IMR-90 (cell line): ENCODE results near the gene EIF4A2. TPM values are rescaled to one million over a fixed set of nuclear protein-coding genes. Genes with fewer than 3 reads are reported as not detected.

Experiments
- ATAC-seq: fragments of 200-7000 bp; cut with Tn5 transposase; 2 replicates; pipeline ENCODE4 v1.9.1; 2020; ENCODE audit warnings: low read depth, mild to moderate bottlenecking, moderate library complexity
- BruUV-seq: library from RNA; stranded (reverse); fragments of 400-500 nt; replicated peaks from 2 replicates; lab custom pipeline; 2021; lab: Mats Ljungman, UMichigan
- CTCF ChIA-PET: fragments of 300-600 bp; formaldehyde crosslinking; extraction: SDS; loops from one replicate; lab custom pipeline; 2021; ENCODE audit warnings: antibody characterized with exemption; lab: Yijun Ruan, JAX
- POLR2A ChIA-PET: fragments of 300-600 bp; sonication (Branson Sonifier 250); formaldehyde crosslinking; loops from one replicate; lab custom pipeline; 2022; ENCODE audit warnings: antibody characterized with exemption; ENCODE audit not compliant: unreplicated experiment; lab: Charles Lee
- DNase-seq: peaks from one replicate; pipeline ENCODE4 v3.0.0; 2013
- H2AFZ ChIP-seq: replicated peaks from 2 replicates; pipeline ENCODE3; 2013; ENCODE audit warnings: low read length, mild to moderate bottlenecking; ENCODE audit not compliant: poor library complexity
- H2AK5ac ChIP-seq: 2 replicates; pipeline ENCODE4 v1.6.1; 2013; ENCODE audit warnings: low read depth, low read length, inconsistent platforms
- H2AK9ac ChIP-seq: replicated peaks from 2 replicates; pipeline ENCODE3; 2013; ENCODE audit warnings: mild to moderate bottlenecking, low read depth, low read length, moderate library complexity; ENCODE audit not compliant: poor library complexity
- H2BK120ac ChIP-seq: 2 replicates; pipeline ENCODE4 v1.6.1; 2013; ENCODE audit warnings: low read depth, low read length, inconsistent platforms
- H2BK15ac ChIP-seq: 3 replicates; pipeline ENCODE4 v1.6.1; 2013; ENCODE audit warnings: low read depth, low read length, inconsistent platforms
- H2BK20ac ChIP-seq: 2 replicates; pipeline ENCODE4 v1.6.1; 2013; ENCODE audit warnings: low read depth, mild to moderate bottlenecking, inconsistent platforms, low read length, moderate library complexity
- H2BK5ac ChIP-seq: 2 replicates; pipeline ENCODE4 v1.6.1; 2013; ENCODE audit warnings: mild to moderate bottlenecking, low read depth, low read length, inconsistent platforms; ENCODE audit not compliant: poor library complexity, severe bottlenecking
- H3K14ac ChIP-seq: replicated peaks from 2 replicates; pipeline ENCODE4 v1.6.1; 2013; ENCODE audit warnings: low read depth, low read length, inconsistent platforms
- H3K18ac ChIP-seq: 2 replicates; pipeline ENCODE4 v1.6.1; 2013; ENCODE audit warnings: low read depth, low read length, control low read depth
- H3K23ac ChIP-seq: 2 replicates; pipeline ENCODE4 v1.6.1; 2013; ENCODE audit warnings: low read depth, low read length, inconsistent platforms
- H3K27ac ChIP-seq: 2 replicates; pipeline ENCODE4 v1.5.1; 2013; ENCODE audit warnings: mild to moderate bottlenecking, control low read depth, low read length; ENCODE audit not compliant: insufficient read depth
- H3K27me3 ChIP-seq: 2 replicates; pipeline ENCODE4 v1.6.1; 2013; ENCODE audit warnings: low read length; ENCODE audit not compliant: control insufficient read depth, insufficient read depth
- H3K36me3 ChIP-seq: 2 replicates; pipeline ENCODE4 v1.6.1; 2013; ENCODE audit warnings: low read length, mixed read lengths; ENCODE audit not compliant: control insufficient read depth, insufficient read depth
- H3K4ac ChIP-seq: 2 replicates; pipeline ENCODE4 v1.6.1; 2013; ENCODE audit warnings: low read depth, low read length, inconsistent platforms
- H3K4me1 ChIP-seq: 2 replicates; pipeline ENCODE4 v1.6.1; 2013; ENCODE audit warnings: low read length, mixed read lengths; ENCODE audit not compliant: control insufficient read depth, insufficient read depth
- H3K4me2 ChIP-seq: 2 replicates; pipeline ENCODE4 v1.6.1; 2013; ENCODE audit warnings: low read depth, mild to moderate bottlenecking, control low read depth, low read length, moderate library complexity
- H3K4me3 ChIP-seq: 2 replicates; pipeline ENCODE4 v1.5.1; 2013; ENCODE audit warnings: low read depth, mild to moderate bottlenecking, control low read depth, low read length, moderate library complexity; ENCODE audit not compliant: insufficient read depth
- H3K56ac ChIP-seq: 2 replicates; pipeline ENCODE4 v1.6.1; 2013; ENCODE audit warnings: low read length, inconsistent platforms; ENCODE audit not compliant: insufficient read depth; ENCODE audit errors: extremely low read depth
- H3K79me1 ChIP-seq, 2 experiments: 2 replicates each; pipeline ENCODE4 v1.6.1; 2013; ENCODE audit warnings: low read length in 2 of 2, inconsistent platforms in 1 of 2, low read depth in 1 of 2
- H3K9ac ChIP-seq: 2 replicates; pipeline ENCODE4 v1.6.1; 2013; ENCODE audit warnings: low read depth, low read length, control low read depth
- H3K9me1 ChIP-seq: 2 replicates; pipeline ENCODE4 v1.6.1; 2013; ENCODE audit warnings: low read length, inconsistent platforms; ENCODE audit not compliant: insufficient read depth
- H3K9me3 ChIP-seq: 2 replicates; pipeline ENCODE4 v1.6.1; 2013; ENCODE audit warnings: low read length; ENCODE audit not compliant: control insufficient read depth, insufficient read depth
- H4K20me1 ChIP-seq: 2 replicates; pipeline ENCODE4 v1.6.1; 2013; ENCODE audit warnings: low read length, inconsistent platforms; ENCODE audit not compliant: insufficient read depth
- H4K5ac ChIP-seq: 2 replicates; pipeline ENCODE4 v1.6.1; 2013; ENCODE audit warnings: mild to moderate bottlenecking, low read depth, low read length, control low read depth
- H4K8ac ChIP-seq, 2 experiments: 2 replicates each; pipeline ENCODE4 v1.6.1; 2013; ENCODE audit warnings: low read depth in 2 of 2, low read length in 2 of 2, control low read depth in 1 of 2, inconsistent platforms in 1 of 2
- H4K91ac ChIP-seq: 2 replicates; pipeline ENCODE4 v1.6.1; 2013; ENCODE audit warnings: low read depth, low read length, inconsistent platforms; ENCODE audit not compliant: insufficient read depth
- BHLHE40 ChIP-seq: fragments of 150-350 bp; IDR thresholded peaks from 2 replicates; pipeline ENCODE4 v1.6.1; 2016; ENCODE audit warnings: mild to moderate bottlenecking, low read depth, low read length
- CEBPB ChIP-seq: IDR thresholded peaks from 2 replicates; pipeline ENCODE4 v1.6.1; 2012; ENCODE audit warnings: low read depth, low read length, improper control_type of control experiment
- CHD1 ChIP-seq: IDR thresholded peaks from 2 replicates; pipeline ENCODE4 v1.6.1; 2012; ENCODE audit warnings: low read depth, low read length, improper control_type of control experiment
- CTCF ChIP-seq: conservative IDR thresholded peaks from 2 replicates; pipeline ENCODE4 v1.5.1; 2012; ENCODE audit warnings: mild to moderate bottlenecking, low read depth, low read length, improper control_type of control experiment
- ELK1 ChIP-seq: fragments of 150-350 bp; IDR thresholded peaks from 2 replicates; pipeline ENCODE4 v1.6.1; 2016; ENCODE audit warnings: low read depth, mild to moderate bottlenecking, low read length, moderate library complexity, borderline replicate concordance
- FOS ChIP-seq: fragments of 150-350 bp; IDR thresholded peaks from 2 replicates; pipeline ENCODE4 v1.6.1; 2016; ENCODE audit warnings: low read depth, low read length
- MAFK ChIP-seq: IDR thresholded peaks from 2 replicates; pipeline ENCODE4 v1.6.1; 2012; ENCODE audit warnings: low read depth, low read length, improper control_type of control experiment
- MAZ ChIP-seq: IDR thresholded peaks from 2 replicates; pipeline ENCODE4 v1.6.1; 2012; ENCODE audit warnings: low read depth, mild to moderate bottlenecking, low read length, improper control_type of control experiment, moderate library complexity, borderline replicate concordance
- MXI1 ChIP-seq: IDR thresholded peaks from 2 replicates; pipeline ENCODE4 v1.6.1; 2012; ENCODE audit warnings: low read depth, mild to moderate bottlenecking, low read length, moderate library complexity, borderline replicate concordance
- NFE2L2 ChIP-seq: fragments of 150-350 bp; IDR thresholded peaks from 2 replicates; pipeline ENCODE4 v1.6.1; 2016; ENCODE audit warnings: low read depth, mild to moderate bottlenecking, low read length
- POLR2A ChIP-seq: IDR thresholded peaks from 2 replicates; pipeline ENCODE4 v1.6.1; 2012; ENCODE audit warnings: mild to moderate bottlenecking, low read depth, low read length
- RAD21 ChIP-seq: IDR thresholded peaks from 2 replicates; pipeline ENCODE4 v1.6.1; 2012; ENCODE audit warnings: low read length, improper control_type of control experiment
- RCOR1 ChIP-seq: IDR thresholded peaks from 2 replicates; pipeline ENCODE4 v1.6.1; 2012; ENCODE audit warnings: mild to moderate bottlenecking, low read length, improper control_type of control experiment; ENCODE audit not compliant: insufficient replicate concordance
- RFX5 ChIP-seq: IDR thresholded peaks from 2 replicates; pipeline ENCODE4 v1.8.0; 2012; ENCODE audit warnings: low read depth, mild to moderate bottlenecking, low read length, moderate library complexity
- SMC3 ChIP-seq: fragments of 150-350 bp; IDR thresholded peaks from 2 replicates; pipeline ENCODE4 v1.6.1; 2016; ENCODE audit warnings: low read depth, mild to moderate bottlenecking, antibody characterized with exemption, low read length, moderate library complexity
- USF2 ChIP-seq: fragments of 150-350 bp; IDR thresholded peaks from 2 replicates; pipeline ENCODE4 v1.6.1; 2017; ENCODE audit warnings: mild to moderate bottlenecking, antibody characterized with exemption, low read length, low read depth
- WGBS, 2 experiments: methylation state at CpG; one replicate each; pipeline versions ENCODE4 v1.1.5 to v1.1.7; 2013; ENCODE audit warnings: missing lambda C conversion rate in 2 of 2; ENCODE audit not compliant: insufficient read length in 1 of 2; ENCODE audit errors: extremely low coverage in 2 of 2; 5-methylcytosine and 5-hydroxymethylcytosine counted together
- dilution Hi-C: fragments of 300-500 bp; cut with HindIII; formaldehyde crosslinking; loops from one replicate; pipeline ENCODE4 v1.14.3; 2018; ENCODE audit warnings: low sequenced_read_pairs; ENCODE audit not compliant: unreplicated experiment
- in situ Hi-C: fragments of 300-500 bp; cut with MboI; formaldehyde crosslinking; loops from 3 replicates; pipeline ENCODE4 v1.14.3; 2019; ENCODE audit warnings: low sequenced_read_pairs, inconsistent platforms, mixed read lengths
- intact Hi-C: fragments of 100-400 bp; cut with micrococcal nuclease; formaldehyde crosslinking; loops from 2 replicates; pipeline ENCODE4 v1.10.0; 2022
- polyA plus RNA-seq, 3 experiments: library from polyadenylated mRNA; depleted of rRNA; stranded (reverse); fragments of >200 nt; gene quantifications; 2 replicates each; pipeline ENCODE4 v1.2.3, GENCODE V29; 2012; ENCODE audit warnings: low replicate concordance in 1 of 3
- total RNA-seq: library from RNA; depleted of rRNA; stranded (reverse); fragments of >200 nt; gene quantifications from 2 replicates; pipeline ENCODE4 v1.2.3, GENCODE V29; 2012

Gene EIF4A2
- total and polyA plus RNA-seq, 2 of the 4 experiments (the other 2 are of a cell fraction), result 310 to 320 TPM

- dilution Hi-C loops, result no loop called here
- no peak overlapping the region for H2BK20ac ChIP-seq
- no peak overlapping the region for H3K4me3 ChIP-seq
- H2BK5ac ChIP-seq, result no peak overlapping the region
- intact Hi-C loops, result no loop called here
- H3K18ac ChIP-seq, result no peak overlapping the region
- TF ChIP-seq MXI1 (no peak), CEBPB (no peak), RFX5 (no peak), CHD1 (no peak), USF2 (no peak), SMC3 (no peak), POLR2A (no peak), NFE2L2 (no peak), MAFK (no peak), RAD21 (no peak), MAZ (no peak), FOS (no peak), RCOR1 (no peak), ELK1 (no peak), BHLHE40 (no peak), CTCF (no peak)
- CTCF ChIA-PET, result no interaction called here
- H3K79me1 ChIP-seq, result no peaks in the 10 kb centered on the region
- H3K9me1 ChIP-seq, result no peaks in the 10 kb centered on the region
- BruUV-seq, result no TSS peak
- no peak overlapping the region for H3K14ac ChIP-seq
- no peak overlapping the region for H4K5ac ChIP-seq
- H3K23ac ChIP-seq, result no peak overlapping the region
- no peak overlapping the region for H2BK15ac ChIP-seq
- H4K20me1 ChIP-seq, result no peaks in the 10 kb centered on the region
- no peak overlapping the region for H4K8ac ChIP-seq
- H3K4me2 ChIP-seq, result no peak overlapping the region
- DNase-seq (no peak), ATAC-seq (no peak)
- no peak overlapping the region for H2AK5ac ChIP-seq
- H3K4ac ChIP-seq, result no peak overlapping the region
- H2BK120ac ChIP-seq, result no peak overlapping the region
- H3K9me3 ChIP-seq, result no peaks in the 10 kb centered on the region
- H3K9ac ChIP-seq, result no peak overlapping the region
- H3K27ac ChIP-seq, result no peak overlapping the region
- no peaks in the 10 kb centered on the region for H3K27me3 ChIP-seq
- H2AFZ ChIP-seq, result no peak overlapping the region
- POLR2A ChIA-PET, result no interaction called here
- no peaks in the 10 kb centered on the region for H3K4me1 ChIP-seq
- H2AK9ac ChIP-seq, result no peak overlapping the region
- no peaks in the 10 kb centered on the region for H3K36me3 ChIP-seq
- H4K91ac ChIP-seq, result no peak overlapping the region
- WGBS, 2 experiments, result no CpG with 5 or more reads among the region's 2 CpGs
- no peak overlapping the region for H3K56ac ChIP-seq
- in situ Hi-C loops, result no loop called here
Measured at GRCh38 chr3:186750316-186750715, 33.1 kb upstream of the EIF4A2 start.
